CD4-positive, alpha-beta T cell treated with Interleukin-15 for 1 hour (primary cell): ENCODE data around the gene AKR7A2.
"Not testable (repeated sequence)": the region's sequence is repeated elsewhere in the genome, so short reads cannot be mapped to it uniquely, and the experiment has no call there.

Experiments used
- DNase-seq: peaks from one replicate; pipeline ENCODE4 v3.0.0-alpha.2; 2020

AKR7A2 gene

GRCh38 chr1:19256301-19256700 is 55.6 kb downstream of the AKR7A2 start:
- not testable (repeated sequence) for DNase-seq

DNA sequence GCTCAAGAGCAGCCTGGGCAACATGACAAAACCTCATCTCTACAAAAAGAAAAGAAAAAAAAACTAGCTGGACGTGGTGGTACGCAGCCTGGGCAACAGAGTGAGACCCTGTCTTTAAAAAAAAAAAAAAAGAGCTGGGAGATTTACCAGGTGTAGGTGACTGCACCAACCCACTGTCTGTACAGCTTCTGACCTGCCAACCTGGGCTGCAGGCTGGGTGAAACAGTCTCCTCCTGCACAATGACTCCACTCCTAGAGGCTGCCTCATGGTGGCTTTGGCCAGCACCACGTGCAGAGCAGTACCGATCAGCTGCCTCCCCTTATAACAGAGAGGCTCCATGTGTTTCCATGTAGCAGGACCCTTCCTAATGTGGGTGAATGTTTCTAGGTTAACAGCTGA is 56.7 kb downstream of the AKR7A2 start:
- DNase-seq = no peak

DNA sequence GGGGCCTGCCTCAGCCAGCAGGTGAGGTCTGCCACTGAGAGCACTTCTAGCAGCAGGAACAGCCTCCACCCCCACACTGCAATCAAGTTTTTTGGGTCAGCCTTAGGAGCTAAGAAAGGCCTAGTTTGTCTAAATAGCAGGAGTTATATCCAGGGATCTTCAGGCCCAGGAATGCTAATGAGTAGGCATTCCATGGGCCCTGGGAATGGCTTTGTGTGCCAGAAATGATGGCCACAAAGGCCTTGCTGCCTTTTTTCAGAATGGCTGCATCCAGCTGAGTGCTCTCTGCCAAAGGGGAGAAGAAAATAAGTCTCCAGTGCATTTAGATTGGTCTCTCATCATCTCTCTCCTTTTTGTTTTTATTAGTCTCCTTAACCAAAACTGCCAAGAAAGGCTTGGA is 57.5 kb downstream of the AKR7A2 start:
- no peak for DNase-seq
